NOMO-1 treated with dmso at 0.1 percent for 144 hours (cell line): Measurements from ENCODE around the gene MAN2C1.
"Not testable (repeated sequence)": the region's sequence is repeated elsewhere in the genome, so short reads cannot be mapped to it uniquely, and the experiment has no call there.

Experiments used
- DNase-seq: peaks from one replicate; lab custom pipeline; 2025; ENCODE audit not compliant: unreplicated experiment; lab: John Stamatoyannopoulos, UW

Gene MAN2C1

GRCh38 chr15:75361361-75361988 is 6.9 kb downstream of the MAN2C1 start:
- no peak for DNase-seq

- no peak for DNase-seq
Observed at GRCh38 chr15:75360856-75361255, 7.6 kb downstream of the MAN2C1 start.

GRCh38 chr15:75360391-75360790 is 8.0 kb downstream of the MAN2C1 start:
- no peak for DNase-seq

DNA sequence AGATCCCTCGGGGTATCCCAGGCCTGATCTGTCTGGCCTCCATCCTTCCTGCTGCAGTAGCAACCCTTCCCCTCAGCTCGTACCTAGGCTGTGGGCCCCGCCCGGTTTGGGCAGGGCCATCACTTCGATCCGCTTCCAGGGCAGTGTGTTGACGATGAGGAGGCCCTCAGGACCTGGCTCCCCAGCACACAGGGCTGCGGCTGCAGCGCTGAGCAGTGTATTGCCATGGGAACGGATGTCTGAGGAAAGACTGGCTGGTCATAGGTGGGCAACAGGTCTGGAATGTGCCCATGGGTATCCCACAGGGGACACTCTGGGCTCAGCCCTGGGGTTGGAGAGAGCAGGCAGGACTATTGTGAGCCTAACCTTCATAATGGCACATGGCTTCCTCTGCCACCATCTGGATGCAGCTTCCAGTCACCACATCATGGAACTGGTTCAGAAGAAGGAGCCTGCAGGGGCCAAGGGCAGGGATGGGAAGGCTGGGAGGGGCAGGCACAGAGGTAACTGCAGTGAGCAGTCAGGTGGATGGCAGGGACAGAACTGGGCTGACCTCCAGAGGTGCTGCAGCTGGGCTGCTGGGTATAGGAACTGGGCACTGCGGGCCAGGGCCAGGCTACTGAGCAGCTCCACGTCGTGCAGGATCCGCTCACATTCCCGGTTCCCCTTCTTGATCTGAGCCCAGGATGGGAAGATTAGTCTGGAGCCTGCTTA is 8.7 kb downstream of the MAN2C1 start:
- no peak for DNase-seq

DNA sequence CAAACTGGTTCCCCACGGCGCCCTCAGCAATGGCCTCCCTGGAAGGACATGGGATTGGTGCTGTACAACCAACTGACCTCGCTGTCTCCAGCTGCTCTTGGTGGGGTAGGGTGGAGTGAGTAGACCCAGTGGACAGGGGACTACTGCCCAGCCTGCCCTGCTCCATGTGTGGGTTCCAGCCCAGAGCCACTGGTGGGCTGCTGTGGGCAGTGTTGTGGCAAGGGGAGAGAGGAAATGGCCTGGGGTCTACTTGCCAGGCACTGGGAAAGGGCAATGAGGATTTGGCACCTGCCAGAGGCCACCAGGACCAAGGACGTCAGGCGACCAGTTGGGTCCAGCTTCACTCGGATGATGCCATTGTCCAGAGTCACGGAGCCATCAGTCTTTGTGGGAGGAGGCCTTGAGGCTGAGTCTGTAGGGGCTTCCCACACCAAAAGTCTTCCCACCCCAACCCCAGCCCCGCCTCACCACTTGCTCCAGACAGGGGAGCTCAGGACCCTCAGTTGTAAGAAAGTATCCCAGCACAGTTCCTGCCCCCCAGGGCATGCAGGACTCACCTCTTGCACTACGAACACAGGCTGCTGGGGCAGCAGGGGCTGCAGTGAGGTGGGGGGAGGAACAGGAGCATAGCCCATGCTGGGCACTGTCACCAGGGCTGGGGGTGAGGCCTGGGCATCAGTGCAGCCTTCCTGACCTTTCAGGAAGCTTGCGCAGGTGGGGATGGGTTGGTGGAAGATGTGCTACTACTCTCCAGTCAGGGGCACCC is 9.5 kb downstream of the MAN2C1 start:
- DNase-seq, result no peak

GRCh38 chr15:75357976-75358673 is 10.3 kb downstream of the MAN2C1 start:
- no peak for DNase-seq

GRCh38 chr15:75356517-75356916 is 11.9 kb downstream of the MAN2C1 start:
- DNase-seq, result no peak

GRCh38 chr15:75356006-75356405 is 12.4 kb downstream of the MAN2C1 start:
- DNase-seq, result no peak

- DNase-seq, result no peak
Observed at GRCh38 chr15:75355369-75355768, 13.0 kb downstream of the MAN2C1 start.

GRCh38 chr15:75354454-75354853 is 14.0 kb downstream of the MAN2C1 start:
- DNase-seq, result no peak

- DNase-seq, result no peak
Observed at GRCh38 chr15:75353604-75354003, 14.8 kb downstream of the MAN2C1 start.

DNA sequence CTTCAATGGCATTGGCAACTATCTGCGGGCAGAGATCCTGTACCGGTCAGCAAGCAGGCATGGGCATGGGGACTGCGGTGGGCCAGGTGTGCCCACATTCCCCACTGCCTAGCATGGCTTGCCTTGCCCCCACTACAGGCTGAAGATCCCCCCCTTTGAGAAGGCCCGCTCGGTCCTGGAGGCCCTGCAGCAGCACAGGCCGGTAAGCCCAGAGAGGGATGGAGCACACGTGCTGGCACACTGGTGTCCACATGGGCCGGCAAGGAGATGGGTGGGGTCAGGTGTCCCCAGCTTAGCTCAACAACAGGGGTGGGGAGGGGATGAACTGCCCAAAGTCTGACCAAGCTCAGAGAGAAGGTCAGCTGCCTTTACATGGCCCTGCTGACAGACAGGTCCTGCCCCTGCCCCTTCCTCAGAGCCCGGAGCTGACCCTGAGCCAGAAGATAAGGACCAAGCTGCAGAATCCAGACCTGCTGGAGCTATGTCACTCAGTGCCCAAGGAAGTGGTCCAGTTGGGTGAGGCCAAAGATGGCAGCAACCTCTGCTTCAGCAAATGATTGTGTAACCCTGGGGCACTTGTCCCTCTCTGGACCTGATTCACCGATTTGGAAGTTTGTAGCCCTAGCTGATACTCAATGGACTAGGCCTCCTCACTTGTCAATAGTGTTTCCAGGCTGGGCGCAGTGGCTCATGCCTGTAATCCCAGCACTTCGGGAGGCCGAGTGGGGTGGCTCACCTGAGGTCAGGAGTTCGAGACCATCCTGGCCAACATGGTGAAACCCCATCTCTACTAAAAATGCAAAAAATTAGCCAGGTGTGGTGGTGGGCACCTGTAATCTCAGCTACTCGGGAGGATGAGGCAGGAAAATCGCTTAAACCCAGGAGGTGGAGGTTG is 16.0 kb downstream of the MAN2C1 start:
- no peak for DNase-seq

DNA sequence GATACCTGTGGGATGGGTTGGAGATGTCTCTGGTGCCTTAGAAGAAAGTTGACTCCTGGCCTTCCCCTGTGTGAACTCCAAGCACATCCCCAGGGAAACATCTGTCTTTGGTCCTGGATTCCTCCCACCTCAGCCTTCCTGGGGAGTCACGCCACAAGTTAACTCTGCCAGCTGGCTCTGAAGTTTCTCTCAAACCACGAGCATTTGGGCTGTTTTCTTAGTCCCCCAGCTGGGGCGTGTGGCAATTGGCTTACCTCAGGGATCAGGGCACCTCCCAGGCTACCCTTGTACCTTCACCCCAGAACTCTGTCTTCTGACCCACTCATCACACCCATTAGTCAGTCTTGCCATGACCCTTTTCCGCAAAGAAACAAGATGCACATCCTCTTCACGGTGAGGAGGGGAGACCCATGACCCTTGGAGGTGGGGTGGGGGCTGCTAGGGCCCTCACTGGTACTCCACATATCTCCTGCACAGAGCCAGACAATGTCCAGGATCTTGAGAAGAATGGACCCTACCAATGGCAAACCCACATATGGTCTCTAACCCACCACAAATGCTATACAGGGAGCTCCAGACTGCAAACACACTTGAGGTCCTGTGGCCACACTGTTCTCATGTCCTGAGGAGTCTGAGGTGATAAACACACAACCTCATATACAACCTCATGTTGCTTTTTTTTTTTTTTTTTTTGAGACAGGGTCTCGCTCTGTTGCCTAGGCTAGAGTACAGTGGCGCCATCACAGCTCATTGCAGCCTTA is 17.6 kb downstream of the MAN2C1 start:
- DNase-seq, result no peak

GRCh38 chr15:75349851-75350588 is 18.4 kb downstream of the MAN2C1 start:
- DNase-seq, result peak; percentile 33

- DNase-seq, result not testable (repeated sequence)
Observed at GRCh38 chr15:75349351-75349669, 19.1 kb downstream of the MAN2C1 start.

DNA sequence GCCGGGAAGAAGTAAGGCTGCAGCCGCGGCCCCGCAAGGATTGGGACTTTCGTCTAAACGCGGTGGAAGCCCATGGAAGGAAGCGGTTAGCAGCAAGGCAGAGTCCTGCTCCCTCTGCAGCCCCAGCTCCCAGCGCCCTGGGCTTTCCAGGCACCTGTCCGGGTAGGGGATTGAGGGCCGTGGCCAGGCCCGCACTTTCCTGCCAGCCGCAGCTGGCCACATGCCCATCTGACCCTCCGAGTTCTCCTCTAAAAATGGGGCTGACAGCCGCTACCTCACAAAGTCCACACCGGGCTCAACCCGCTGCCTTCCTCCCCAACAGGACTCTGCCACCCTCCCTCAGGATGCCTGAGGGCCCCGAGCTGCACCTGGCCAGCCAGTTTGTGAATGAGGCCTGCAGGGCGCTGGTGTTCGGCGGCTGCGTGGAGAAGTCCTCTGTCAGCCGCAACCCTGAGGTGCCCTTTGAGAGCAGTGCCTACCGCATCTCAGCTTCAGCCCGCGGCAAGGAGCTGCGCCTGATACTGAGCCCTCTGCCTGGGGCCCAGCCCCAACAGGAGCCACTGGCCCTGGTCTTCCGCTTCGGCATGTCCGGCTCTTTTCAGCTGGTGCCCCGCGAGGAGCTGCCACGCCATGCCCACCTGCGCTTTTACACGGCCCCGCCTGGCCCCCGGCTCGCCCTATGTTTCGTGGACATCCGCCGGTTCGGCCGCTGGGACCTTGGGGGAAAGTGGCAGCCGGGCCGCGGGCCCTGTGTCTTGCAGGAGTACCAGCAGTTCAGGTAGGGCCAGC is 19.7 kb downstream of the MAN2C1 start:
- no peak for DNase-seq

DNA sequence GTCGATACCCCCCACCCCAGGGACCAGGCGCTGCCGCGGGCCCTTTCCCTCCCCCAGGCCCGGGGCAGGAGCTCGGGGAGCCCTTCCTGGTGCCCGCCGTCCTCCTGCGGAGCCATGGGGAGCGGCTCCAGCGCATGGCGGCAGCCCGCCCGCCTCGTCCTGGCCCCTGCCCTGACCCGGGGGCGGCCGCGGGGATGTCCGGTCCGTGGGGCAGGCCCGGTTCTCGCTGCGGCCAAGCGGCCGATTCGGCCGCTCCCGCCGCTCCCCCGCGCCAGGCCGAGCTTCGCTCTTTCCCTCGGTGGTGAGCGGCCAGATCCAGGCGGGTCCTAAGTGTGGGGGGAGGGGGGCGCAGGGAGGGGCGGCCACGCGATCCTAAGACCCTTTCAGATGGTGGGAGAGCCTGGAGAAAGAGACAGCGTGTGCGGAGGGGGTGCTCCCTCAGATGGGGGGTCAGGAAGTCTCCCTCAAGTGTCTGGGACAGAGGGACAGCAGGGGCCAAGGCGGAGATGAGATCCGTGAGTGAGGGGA is 20.3 kb downstream of the MAN2C1 start:
- no peak for DNase-seq
